Measurements from ENCODE around the gene ETS2.

Gene ETS2

DNA sequence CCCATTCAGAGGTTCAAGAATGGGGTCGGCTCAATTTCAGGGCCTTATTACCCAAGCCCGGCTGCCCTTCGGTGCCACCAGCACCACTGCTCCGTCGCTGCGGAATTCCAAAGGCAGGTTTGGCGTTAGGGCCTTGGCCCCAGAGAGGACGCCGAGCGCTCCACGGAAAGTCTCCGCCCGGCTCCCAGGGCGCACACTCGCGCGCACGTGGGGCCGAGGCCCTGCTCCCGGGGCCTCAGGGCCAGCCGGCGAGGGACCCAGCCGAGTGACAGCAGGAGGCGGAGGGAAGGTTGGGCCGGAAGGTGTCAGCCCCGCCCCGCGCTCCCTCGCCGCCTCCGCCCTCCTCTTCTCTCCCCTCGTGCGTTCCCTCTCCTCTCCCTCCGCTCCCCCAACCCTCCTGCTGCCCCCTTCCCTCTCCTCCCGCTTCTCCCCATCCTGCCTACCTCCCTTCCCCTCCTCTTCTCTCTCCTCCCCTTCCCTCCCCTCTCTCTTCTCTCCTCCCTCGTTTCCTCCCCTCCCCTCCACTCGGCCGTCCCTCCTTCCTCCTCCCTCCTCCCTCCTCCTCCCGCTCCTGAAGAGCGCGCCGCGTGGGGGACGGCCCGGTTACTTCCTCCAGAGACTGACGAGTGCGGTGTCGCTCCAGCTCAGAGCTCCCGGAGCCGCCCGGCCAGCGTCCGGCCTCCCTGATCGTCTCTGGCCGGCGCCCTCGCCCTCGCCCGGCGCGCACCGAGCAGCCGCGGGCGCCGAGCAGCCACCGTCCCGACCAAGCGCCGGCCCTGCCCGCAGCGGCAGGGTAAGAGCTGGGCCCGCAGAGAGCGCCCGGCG is at the start of gene ETS2:
ETS2 (plus strand) TSS at position 602 of the 825 bp plus-strand sequence. CDS start 4,106 bp downstream, outside the sequence.
- ChIA-PET CTCF (interaction anchor here (1.5 kb wide), 1 partner anchor 70 kb away, joined by 5 read pairs; no protein-coding TSS in a partner anchor), POLR2A (ENCODE audit: low non-redundant PET) (interaction anchor here (0.9 kb wide), 1 partner anchor 12 kb away, joined by 3 read pairs; no protein-coding TSS in a partner anchor)
- TF ChIP-seq, protein P1, sequence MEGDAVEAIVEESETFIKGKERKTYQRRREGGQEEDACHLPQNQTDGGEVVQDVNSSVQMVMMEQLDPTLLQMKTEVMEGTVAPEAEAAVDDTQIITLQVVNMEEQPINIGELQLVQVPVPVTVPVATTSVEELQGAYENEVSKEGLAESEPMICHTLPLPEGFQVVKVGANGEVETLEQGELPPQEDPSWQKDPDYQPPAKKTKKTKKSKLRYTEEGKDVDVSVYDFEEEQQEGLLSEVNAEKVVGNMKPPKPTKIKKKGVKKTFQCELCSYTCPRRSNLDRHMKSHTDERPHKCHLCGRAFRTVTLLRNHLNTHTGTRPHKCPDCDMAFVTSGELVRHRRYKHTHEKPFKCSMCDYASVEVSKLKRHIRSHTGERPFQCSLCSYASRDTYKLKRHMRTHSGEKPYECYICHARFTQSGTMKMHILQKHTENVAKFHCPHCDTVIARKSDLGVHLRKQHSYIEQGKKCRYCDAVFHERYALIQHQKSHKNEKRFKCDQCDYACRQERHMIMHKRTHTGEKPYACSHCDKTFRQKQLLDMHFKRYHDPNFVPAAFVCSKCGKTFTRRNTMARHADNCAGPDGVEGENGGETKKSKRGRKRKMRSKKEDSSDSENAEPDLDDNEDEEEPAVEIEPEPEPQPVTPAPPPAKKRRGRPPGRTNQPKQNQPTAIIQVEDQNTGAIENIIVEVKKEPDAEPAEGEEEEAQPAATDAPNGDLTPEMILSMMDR (conservative IDR thresholded peaks at IDR 0.05; ENCODE audit: low read depth), result no peak
- peak within 1 kb of the TSS; percentile 94 for H3K27ac ChIP-seq
- DNase-seq (ENCODE audit: low spot score), result peak; percentile 72

DNA sequence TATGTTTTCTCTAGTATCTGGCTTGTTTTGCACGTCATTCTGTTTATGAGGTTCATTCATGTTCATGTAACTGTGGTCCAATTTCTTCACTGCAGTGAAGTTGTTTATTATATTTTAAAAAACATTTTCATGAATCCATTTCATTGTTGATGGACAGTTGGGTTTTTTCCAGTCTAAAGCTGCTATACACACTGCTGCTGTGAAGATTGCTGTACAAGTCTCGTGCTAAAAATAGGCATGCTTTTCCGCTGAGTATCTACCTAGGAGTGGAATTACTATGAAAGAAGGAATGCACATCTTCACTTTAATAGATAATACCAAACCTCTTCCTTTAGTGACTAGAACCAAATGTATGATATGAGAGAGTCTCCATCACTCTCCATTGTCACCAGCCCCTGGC is 49.0 kb upstream of the ETS2 start:
- CTCF ChIA-PET, result no interaction called here
- POLR2A ChIA-PET (ENCODE audit: low non-redundant PET), result no interaction called here
- TF ChIP-seq, protein P1 (conservative IDR thresholded peaks at IDR 0.05; ENCODE audit: low read depth), result no peak
- peak overlapping the region; percentile 95 for H3K27ac ChIP-seq
- DNase-seq (ENCODE audit: low spot score), result peak; percentile 28

DNA sequence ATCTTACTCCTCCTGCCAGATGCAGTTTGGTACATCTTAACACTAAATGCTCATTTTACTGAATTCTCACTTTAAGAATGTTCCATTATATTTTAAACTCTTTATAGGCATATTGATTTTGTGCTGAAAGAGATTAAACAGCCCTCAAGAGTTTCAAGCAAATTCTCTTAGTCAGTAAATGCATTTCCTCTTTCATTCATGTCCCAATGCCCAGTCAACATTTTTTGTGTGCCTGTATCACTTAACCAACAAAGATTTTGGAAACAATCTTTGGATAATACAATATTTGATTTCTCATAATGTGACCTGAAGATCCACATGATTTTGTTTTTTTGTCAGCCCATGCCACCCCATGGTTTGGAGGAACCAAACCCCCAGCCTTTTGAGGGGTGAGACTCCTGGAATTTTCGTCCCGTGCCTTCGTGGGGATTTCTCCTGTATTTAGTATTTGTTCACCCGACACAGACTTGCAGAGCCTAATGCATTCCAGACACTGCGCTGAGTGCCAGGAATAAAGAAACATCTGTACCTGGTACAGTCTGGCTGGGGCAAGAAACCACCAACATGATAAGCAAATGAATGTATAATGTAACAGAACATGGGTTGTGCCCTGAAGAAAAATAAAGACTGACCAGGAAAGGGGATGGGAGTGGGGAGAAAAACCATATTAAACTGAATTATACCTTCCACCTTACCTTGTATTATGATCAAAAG is 47.1 kb upstream of the ETS2 start:
- DNase-seq (ENCODE audit: low spot score), result no peak
- no peak overlapping the region for H3K27ac ChIP-seq
- TF ChIP-seq, protein P1 (conservative IDR thresholded peaks at IDR 0.05; ENCODE audit: low read depth), result no peak
- ChIA-PET POLR2A (ENCODE audit: low non-redundant PET) (no interaction called here), CTCF (no interaction called here)

DNA sequence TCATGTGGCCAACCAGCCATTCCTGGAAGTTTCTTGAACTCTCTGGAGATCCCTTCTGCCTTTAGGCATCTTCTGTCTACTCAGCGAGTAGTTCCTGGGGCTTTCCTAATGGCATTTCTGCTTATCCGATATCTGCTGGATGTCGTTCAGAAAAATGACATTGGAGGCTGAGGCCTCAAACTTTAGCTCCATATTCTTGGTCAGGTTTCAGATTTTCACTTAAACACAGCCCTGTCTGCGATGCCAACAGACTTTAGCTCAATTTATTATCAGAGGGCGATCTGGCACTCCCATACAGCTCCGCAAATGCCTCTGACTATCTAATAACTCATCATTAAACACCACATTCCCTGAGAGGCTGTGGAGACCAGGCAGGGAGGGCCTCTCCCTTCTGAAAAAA is 46.3 kb upstream of the ETS2 start:
- H3K27ac ChIP-seq, result no peak overlapping the region
- TF ChIP-seq, protein P1 (conservative IDR thresholded peaks at IDR 0.05; ENCODE audit: low read depth), result no peak
- no peak for DNase-seq (ENCODE audit: low spot score)
- CTCF ChIA-PET, result no interaction called here
- POLR2A ChIA-PET (ENCODE audit: low non-redundant PET), result no interaction called here

DNA sequence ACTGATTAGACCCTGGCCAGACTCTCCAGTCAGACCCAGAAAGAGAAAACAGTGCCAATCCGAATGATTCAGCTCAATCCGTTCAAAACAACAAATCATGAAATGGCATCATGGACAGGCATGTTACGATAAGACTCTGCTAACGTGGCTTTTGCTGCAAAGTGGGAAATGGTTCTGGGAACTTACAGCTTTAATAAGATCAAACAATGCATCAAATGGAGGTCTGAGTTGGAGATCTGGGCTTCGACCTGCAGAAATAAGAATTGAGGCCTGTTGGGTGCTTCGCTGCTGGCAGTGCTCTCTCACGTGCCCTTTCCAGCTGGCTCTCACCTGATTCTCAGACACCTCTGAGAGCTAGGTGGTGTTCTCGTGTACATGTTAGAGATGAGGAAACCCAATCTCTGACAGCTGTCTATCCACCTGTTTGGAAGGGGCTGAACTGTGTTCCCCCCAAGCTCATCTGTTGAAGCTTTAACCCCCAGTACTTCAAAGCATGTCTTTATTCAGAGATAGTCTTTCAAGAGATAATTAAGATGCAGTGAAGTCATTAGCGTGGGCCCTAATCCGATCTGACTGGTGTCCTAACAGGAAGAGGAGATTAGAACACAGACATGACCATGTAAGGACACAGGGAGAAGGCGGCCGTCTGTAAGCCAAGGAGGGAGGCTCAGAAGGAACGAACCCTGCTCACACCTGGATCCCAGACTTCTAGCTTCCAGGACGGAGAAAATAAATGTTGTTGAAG is 45.5 kb upstream of the ETS2 start:
- TF ChIP-seq, protein P1 (conservative IDR thresholded peaks at IDR 0.05; ENCODE audit: low read depth), result no peak
- ChIA-PET CTCF (no interaction called here), POLR2A (ENCODE audit: low non-redundant PET) (no interaction called here)
- DNase-seq (ENCODE audit: low spot score), result no peak
- no peak overlapping the region for H3K27ac ChIP-seq

DNA sequence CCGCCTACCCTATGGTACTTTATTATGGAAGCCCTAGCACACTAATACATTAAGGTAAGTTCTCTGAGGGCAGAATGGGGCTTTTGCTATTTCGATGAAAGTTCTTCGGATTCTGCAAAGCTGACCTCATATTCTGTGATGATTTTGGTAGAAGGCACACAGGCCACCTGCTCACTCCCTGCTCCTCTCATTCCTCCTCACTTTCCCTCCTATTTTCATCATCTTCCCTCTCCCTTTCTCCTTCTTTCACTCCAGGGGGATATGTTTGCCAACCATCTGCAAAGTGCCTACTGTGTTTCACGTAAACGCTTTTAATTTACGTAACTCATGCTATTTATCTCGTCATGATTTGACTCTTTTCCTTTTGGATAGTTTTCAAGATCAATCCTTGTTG is 45.0 kb upstream of the ETS2 start:
- TF ChIP-seq, protein P1 (conservative IDR thresholded peaks at IDR 0.05; ENCODE audit: low read depth), result no peak
- POLR2A ChIA-PET (ENCODE audit: low non-redundant PET), result no interaction called here

More for the DNA sequence above, 45.0 kb upstream of the ETS2 start:
- CTCF ChIA-PET, result no interaction called here
- no peak overlapping the region for H3K27ac ChIP-seq
- DNase-seq (ENCODE audit: low spot score), result no peak
